ENCODE measurements around the gene CAMSAP2.
A peak's percentile ranks its signal among the peaks of the same experiment; 100 is the strongest.

Gene CAMSAP2

GRCh38 chr1:200849430-200849829 is 110.7 kb downstream of the CAMSAP2 start:
- no peak for DNase-seq

GRCh38 chr1:200850554-200850953 is 111.9 kb downstream of the CAMSAP2 start:
- no peak for DNase-seq

DNA sequence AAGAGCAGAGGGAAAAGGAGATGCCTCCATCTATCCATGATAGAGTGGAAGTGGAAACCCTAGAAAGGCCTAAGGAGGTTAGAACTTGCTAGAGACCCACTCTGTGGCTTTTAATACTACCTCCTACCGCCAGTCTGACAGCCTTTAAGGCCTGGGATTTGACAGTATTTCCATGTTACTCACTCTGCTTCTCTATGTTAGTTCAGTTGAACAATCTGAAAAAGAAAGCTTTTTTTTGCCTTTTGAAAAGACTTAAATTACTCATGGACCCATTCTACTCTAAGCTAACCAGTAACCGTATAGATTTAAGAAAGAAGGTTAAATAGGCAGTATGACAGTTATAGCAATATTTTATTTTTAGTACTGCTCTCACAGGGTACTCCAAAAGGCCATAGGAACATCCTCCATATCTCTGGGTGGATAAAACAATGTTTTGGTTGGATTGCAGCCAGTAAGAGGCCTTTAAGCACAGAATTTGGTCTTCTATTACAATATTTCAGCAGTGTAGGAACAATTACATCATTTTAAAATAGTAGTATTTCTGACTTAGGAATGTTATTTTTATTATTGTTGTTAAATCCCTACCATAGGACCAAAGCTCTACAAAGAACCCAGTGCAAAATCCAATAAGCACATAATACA is 118.1 kb downstream of the CAMSAP2 start:
- peak; percentile 89 for DNase-seq

DNA sequence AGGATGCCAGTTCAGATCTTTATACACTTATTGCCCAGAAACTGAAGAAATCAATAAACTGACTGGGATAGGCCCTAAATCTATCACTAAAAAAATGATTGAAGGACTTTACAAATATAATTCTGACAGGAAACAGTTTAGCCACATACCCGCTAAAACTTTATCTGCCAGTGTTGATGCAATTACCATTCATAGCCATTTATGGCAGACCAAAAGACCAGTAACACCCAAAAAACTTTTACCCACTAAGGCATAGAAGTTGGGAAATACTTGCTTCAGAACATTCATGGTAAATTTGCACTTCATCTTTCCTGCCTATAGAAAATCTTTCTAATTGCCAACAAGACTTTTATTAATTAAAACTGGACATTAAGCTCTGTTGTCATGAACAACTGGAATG is 119.1 kb downstream of the CAMSAP2 start:
- DNase-seq = no peak

- no peak for DNase-seq
Measured at GRCh38 chr1:200861937-200862647, 123.4 kb downstream of the CAMSAP2 start.

DNA sequence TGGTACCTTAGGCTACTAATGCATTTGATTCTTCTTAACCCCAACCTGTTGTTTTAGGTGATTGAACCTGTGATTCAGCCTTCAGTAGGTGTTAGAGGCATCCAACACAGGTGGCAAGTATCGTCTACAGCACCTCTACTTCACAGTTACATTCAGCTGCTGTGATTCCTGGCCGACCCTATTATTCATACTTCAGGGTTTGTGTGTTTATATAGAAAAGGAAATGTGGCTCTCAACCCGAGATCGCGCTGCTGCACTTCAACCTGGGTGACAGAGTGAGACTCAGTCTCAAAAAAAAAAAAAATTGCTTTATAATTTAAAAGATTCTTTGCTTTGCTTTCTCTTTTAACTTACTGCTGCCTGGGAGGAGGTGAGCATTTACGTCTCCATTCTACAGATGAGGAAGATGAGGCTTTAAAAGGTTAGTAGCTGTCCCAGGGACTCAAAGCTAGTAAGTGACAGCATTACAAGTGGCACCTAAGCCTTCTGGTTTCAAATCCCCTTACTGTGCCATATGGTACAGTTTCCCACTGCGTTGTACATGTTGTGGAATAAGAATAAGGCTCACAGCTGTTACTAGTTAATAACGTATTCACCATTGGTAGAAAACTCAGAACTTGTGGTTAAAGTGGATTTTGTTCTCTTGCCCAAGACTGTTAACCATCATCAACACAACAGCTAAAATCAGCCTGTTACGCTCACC is 124.2 kb downstream of the CAMSAP2 start:
- no peak for DNase-seq

DNA sequence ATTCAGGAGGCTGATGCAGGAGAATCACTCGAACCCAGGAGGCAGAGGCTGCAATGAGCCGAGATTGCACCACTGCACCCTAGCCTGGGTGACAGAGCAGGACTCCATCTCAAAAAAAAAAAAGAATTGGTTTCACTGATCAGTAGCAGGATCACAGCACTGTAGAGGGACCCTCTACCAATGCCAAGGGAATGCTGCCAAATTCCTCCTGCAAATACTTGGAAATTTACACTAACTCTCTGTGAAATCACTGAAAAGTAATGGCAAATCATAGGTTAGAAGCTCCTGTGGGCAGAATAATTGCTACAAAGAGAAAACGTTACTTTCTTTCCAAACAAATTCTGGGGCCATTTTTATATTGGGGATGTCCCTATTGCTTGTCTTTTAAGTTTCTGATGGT is 127.4 kb downstream of the CAMSAP2 start:
- no peak for DNase-seq

DNA sequence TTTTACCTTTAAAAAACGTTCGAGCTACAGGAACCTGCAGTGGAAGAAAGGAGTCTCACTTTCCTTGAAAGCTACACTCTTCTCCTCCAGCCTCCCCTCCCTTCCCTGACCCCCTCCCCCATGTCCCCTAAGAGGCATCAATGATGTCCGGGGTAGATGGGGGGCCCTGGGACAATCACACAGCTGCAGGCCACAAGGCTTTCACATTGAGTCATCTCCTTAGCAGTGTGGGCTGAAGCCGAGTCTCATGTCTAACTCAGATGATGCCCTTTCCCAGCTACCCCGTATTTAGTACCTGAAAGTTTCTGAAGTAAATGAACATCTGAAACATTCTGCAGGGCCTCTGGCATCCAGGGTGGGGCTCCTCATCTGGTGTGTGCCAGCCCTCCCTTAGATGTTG is 127.8 kb downstream of the CAMSAP2 start:
- no peak for DNase-seq

DNA sequence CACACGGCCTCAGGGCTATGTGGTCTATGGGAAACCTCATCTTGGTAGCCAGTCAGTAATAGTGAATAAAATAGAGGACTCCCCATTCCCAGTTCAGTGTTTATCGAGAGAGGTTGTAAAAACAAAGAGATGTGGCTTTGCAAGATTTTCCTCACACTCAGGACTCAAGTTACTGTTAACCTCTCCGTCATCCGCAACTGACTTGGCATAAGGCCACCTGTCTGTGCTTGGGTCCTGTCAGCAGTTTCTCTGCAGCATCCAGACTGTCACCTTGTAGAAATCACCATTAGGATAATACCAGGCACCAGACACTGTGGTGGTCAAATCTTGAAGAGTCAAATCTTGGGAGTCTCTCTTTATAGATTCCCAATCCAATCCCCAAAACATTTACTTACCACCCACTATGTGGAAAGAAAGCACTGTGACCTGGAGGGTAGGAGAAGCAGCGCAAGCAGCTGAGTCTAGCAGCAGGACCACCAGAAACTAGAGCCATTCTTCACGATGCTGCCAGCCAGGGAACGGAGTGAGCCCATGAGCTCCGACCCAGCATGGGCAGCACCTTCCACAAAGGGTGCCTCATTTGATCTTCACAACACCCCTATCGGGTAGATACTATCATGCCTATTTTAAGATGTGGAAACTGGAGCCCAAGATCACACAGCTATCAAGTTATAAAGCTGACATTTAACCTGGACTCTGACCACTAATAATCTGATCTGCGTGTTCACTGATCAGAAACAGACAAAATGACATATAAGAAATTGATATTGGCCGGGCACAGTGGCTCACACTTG is 128.5 kb downstream of the CAMSAP2 start:
- DNase-seq = peak; percentile 22

DNA sequence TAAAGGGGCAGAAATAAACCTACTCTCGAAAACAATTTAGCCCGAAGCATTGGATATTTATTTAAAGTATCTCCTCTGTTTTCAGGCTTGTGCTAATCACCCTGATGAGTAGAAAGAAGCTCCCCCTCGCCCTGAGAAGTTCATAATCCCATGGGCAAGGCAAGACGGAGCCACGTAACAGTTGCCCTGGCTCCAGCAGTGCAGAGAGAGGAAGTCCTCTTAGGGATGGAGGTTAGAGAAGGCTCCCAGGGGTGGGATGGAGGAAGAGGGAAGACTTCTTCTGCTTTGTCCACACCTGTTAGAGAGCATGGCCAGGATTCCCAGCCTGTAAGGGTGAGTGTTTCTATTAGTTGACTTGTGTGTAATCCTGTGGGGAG is 130.7 kb downstream of the CAMSAP2 start:
- no peak for DNase-seq

DNA sequence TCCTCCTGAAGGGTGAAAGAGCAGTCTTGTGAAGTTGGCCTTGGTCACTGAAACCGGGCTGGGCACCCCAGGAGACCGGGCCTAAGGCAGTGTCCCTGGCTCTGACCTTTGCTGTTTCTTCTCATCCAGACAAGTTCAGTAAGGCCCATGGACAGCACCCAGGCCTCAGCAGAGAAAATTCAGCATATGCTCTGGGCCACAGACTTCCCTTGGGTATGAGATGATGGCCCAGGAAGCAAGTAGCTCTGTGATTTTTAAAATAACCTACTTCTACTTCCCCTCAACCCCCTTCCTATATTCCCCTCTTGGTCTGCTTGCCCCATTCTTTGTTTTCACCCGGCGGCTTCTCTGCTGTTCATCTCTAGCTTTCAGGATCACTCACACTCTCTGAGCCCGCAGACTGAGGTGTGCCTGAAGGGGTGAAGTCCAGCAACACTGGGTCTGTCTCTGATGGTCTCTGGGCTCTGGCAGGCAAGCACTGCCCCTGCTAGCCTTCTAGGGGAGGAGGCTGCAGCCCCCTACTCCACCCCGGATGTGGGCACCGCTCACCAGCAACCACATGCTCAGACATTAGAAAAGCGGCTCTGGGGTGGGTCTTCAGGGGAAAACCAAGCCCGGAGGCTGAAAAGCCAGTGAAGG is 131.2 kb downstream of the CAMSAP2 start:
- DNase-seq = no peak

DNA sequence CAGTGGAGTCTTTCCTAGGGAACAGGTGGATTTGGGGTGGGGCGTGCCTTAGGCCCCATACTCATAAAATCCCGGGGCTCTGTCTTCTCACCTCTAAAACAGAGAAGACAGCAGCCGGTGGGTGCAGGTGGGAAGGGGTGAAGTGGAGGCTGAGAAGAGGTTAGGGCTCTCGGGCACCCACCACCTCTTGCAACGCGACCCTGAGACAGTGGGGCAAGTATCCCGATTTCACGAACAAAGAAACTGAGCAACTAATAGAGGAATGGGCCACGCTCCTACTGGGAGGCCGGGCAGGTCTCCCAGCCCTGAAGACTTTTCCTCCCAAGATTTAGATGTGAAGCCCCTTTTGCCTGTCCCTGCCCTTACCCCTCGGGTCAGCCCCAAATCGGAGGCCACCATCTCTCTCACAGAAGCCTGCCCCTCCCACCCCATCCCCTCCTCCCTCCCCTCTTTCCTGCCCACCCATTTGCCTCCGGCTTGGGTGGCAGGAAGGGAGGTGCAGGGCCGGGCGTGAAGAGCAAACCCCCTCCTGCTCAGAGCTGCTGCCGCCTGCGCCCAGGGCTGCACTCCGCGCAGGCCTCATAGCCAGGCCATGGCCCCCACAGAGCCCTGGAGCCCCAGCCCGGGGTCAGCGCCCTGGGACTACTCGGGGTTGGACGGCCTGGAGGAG is 133.9 kb downstream of the CAMSAP2 start, which contains the start of gene GPR25:
TSS of gene GPR25 (plus strand) at position 536 of the 670 bp plus-strand sequence. CDS start at position 593, 57 bp downstream.
- DNase-seq = no peak

- no peak for DNase-seq
Measured at GRCh38 chr1:200873116-200873670, 134.5 kb downstream of the CAMSAP2 start.

DNA sequence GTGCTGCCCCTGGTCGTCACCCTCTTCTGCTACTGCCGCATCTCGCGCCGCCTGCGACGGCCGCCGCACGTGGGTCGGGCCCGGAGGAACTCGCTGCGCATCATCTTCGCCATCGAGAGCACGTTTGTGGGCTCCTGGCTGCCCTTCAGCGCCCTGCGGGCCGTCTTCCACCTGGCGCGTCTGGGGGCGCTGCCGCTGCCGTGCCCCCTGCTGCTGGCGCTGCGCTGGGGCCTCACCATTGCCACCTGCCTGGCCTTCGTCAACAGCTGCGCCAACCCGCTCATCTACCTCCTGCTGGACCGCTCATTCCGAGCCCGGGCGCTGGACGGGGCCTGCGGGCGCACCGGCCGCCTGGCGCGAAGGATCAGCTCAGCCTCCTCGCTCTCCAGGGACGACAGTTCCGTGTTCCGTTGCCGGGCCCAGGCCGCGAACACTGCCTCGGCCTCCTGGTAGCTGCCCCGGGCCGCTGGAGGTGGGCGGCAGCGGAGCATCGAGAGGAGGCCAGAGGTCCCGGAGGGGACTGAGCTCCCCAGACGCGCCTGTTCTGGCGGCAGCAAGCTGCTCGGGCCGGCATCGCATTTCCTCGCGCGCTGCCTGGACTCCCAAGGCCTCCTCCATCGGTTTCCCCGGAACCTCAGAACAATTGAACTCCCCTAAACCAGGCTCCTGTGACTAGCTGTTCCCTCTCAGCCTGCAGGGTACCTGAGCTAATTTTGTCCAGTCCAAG is 135.1 kb downstream of the CAMSAP2 start:
- no peak for DNase-seq

DNA sequence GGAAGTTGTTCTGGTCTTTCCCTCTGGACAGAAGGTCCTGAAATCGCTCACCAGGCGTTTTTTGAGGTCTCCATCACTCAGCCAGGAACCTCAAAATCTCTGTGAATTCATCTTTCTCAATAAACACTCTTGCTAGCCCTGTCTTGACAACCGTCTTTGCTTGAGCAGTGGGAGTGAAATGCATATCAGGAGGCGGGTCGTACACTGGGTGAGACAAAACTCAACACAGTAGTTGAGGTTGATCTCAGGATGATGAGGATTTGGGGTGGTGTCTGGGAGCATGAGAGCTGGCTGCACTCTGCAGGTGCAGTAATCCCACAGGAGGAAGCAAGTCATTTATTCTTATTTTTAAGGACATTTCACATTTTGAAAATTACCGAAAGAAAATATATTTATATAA is 136.0 kb downstream of the CAMSAP2 start:
- no peak for DNase-seq

DNA sequence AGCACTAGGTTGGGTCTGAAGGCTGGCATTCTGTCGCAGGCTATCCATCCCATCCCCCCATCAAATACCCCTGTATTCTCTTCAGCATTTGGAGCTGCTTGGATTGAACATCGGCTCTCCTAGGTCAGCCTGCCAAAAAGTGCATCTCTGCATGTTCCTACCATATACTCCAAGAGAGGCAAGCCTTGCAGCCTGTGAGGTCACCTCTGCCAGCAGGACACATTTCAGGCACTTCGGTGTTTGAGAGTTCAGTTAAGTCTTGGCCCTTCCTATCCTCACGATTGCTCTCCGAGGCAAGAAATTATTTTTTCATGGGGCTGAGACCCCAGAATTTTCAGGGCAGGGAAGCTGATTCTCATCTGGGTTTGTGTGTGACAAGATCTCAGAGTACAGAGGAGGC is 136.7 kb downstream of the CAMSAP2 start:
- no peak for DNase-seq

DNA sequence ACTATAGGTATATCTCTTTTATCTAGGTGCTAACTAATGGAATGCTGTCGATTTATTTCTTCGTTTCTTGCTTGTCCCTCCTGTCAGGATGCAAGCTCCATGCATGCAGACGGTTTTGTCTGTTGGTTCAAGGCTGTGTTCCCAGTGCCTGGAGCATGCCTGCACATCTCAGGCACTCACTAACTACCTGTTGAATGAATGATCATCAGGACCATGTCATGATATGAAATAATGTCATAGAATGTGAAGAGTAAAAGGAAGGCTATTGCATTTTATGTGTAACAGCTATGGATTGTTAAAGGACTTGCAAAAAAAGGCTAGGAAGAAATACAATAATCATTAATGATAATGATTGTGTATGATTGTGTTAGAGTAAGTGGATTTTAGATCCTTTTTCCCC is 138.3 kb downstream of the CAMSAP2 start:
- no peak for DNase-seq

- DNase-seq = no peak
Measured at GRCh38 chr1:200877839-200878551, 139.3 kb downstream of the CAMSAP2 start.

DNA sequence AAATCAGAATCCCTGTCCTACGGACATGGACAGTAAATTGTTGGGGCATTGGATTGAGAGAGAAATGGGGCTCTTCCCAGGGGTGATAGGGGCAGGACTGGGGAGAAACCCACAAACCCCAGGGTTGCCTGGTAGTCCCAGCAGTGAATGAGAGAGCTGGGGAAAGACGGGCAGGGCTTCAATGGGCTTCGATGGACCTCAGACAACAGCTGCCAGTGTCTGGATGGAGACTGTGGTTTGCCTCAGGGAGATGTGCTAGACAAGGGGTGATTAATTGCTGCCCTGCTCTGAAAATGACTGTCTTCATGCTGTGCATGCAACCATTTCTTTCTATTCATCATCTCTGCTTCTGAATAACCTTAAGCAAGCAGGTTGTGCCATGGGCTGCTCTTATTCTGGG is 141.5 kb downstream of the CAMSAP2 start:
- no peak for DNase-seq

DNA sequence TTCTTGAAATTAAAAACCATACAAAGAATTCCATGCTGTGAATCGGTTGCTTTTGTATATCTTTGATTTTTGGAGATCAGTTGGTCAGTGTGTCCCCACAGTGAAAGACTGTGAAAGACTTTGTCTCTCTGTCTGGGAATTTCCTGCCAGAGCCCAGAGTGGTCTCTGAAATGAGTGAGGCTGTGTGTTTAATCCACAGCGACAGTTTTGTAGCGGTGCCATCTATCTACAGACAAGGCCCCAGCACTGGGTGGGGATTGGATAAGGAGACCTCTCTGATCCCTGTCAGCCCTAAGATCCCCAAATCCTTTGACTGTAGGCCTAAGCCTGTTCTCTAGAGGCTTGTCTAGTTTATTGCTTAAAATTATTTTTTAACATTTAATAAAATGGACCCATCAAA is 144.4 kb downstream of the CAMSAP2 start:
- DNase-seq = no peak
